Heart left ventricle (tissue), 13 donors: Measurements from ENCODE around the gene DCDC1.
"Not testable (repeated sequence)": the region's sequence is repeated elsewhere in the genome, so short reads cannot be mapped to it uniquely, and the experiment has no call there.

Source experiments
- POLR2A ChIP-seq, 2 donors: fragments of 450-650 bp; IDR thresholded peaks; one replicate each; pipeline ENCODE4 v1.6.1; 2017; ENCODE audit warnings: antibody characterized with exemption in 2 of 2, mild to moderate bottlenecking in 2 of 2, moderate library complexity in 2 of 2
- TF ChIP-seq, protein P1 (sequence below), 12 donors: fragments of 200-600 bp; sonication (generic) in 4 of 12; IDR thresholded peaks; one replicate each; pipeline versions ENCODE4 v1.5.0 to v1.8.0; 2018 to 2022; ENCODE audit warnings: antibody characterized with exemption in 12 of 12, mild to moderate bottlenecking in 5 of 12
- donor health status: ischemic (EF 13 %, LVEDD 7.1; RV severe dilation, severe dysfunction).
- donor health status: DM: no; HTN: yes; CAD: no.
- donor health status: DM: no; HTN: no; CAD: no.
- donor health status: ischemic (EF 25% LVEDD 6.9; RV normal size, moderate dysfunction).
- donor health status: ischemic (EF 25% LVEDD 5.7; RV mildly dilated, moderate dysfunction).
- donor health status: ischemic (EF 35%, LVEDD 5.7; RV mildly dilated, moderate dysfunction).
- donor health status: nonischemic (EF 11% LVEDD 7.7; RV severe dilation, severe dysfunction).
- donor health status: DM: yes; HTN: yes; CAD: no.
- donor health status: PGD.
- donor health status: ischemic (EF 29% LVEDD 5.4; RV normal size, mild dysfunction).
- donor health status: nonischemic (EF 23%, LVEDD 6.1; RV moderate dilation, normal function).

DNA sequence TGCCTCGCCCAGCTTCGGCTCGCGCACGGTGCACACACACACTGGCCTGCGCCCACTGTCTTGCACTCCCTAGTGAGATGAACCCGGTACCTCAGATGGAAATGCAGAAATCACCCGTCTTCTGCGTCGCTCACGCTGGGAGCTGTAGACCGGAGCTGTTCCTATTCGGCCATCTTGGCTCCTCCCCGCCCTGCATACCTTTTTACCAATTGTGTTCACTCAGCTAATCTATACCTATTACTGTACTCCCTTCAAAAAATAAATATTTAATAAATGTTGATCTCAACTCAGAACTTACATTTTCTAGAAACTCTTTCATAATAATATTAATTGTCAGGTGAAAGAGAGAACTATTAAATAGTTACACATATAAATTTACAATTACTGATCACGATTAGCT lies 48.0 kb downstream of the DCDC1 start:
- TF ChIP-seq, protein P1, sequence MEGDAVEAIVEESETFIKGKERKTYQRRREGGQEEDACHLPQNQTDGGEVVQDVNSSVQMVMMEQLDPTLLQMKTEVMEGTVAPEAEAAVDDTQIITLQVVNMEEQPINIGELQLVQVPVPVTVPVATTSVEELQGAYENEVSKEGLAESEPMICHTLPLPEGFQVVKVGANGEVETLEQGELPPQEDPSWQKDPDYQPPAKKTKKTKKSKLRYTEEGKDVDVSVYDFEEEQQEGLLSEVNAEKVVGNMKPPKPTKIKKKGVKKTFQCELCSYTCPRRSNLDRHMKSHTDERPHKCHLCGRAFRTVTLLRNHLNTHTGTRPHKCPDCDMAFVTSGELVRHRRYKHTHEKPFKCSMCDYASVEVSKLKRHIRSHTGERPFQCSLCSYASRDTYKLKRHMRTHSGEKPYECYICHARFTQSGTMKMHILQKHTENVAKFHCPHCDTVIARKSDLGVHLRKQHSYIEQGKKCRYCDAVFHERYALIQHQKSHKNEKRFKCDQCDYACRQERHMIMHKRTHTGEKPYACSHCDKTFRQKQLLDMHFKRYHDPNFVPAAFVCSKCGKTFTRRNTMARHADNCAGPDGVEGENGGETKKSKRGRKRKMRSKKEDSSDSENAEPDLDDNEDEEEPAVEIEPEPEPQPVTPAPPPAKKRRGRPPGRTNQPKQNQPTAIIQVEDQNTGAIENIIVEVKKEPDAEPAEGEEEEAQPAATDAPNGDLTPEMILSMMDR (IDR thresholded peaks at IDR 0.05): not testable (repeated sequence)
- TF ChIP-seq POLR2A (IDR thresholded peaks at IDR 0.05): not testable (repeated sequence)
